ENCODE measurements around the gene TIMM13. TPM values are rescaled to one million over a fixed set of nuclear protein-coding genes. Genes with fewer than 3 reads are reported as not detected.

The TIMM13 gene
- polyA plus RNA-seq, 1 donor, result 90.5 TPM

- DNase-seq (ENCODE audit: low read depth), result no peak
These were observed 27.8 kb upstream of the TIMM13 start for GRCh38 chr19:2454962-2455850.

GRCh38 chr19:2454199-2454961 is 27.0 kb upstream of the TIMM13 start:
- no peak for DNase-seq (ENCODE audit: low read depth)

- DNase-seq (ENCODE audit: low read depth), result no peak
These were observed 26.1 kb upstream of the TIMM13 start for GRCh38 chr19:2453431-2454025.

GRCh38 chr19:2451741-2452140 is 24.4 kb upstream of the TIMM13 start:
- no peak for DNase-seq (ENCODE audit: low read depth)

GRCh38 chr19:2451138-2451537 is 23.8 kb upstream of the TIMM13 start:
- no peak for DNase-seq (ENCODE audit: low read depth)

GRCh38 chr19:2449019-2449418 is 21.6 kb upstream of the TIMM13 start:
- DNase-seq (ENCODE audit: low read depth), result no peak

GRCh38 chr19:2446381-2446780 is 19.0 kb upstream of the TIMM13 start:
- DNase-seq (ENCODE audit: low read depth), result no peak

GRCh38 chr19:2444251-2445002 is 17.0 kb upstream of the TIMM13 start:
- DNase-seq (ENCODE audit: low read depth), result no peak

- no peak for DNase-seq (ENCODE audit: low read depth)
These were observed 16.4 kb upstream of the TIMM13 start for GRCh38 chr19:2443785-2444182.

- no peak for DNase-seq (ENCODE audit: low read depth)
These were observed 15.9 kb upstream of the TIMM13 start for GRCh38 chr19:2443116-2443784.

- DNase-seq (ENCODE audit: low read depth), result no peak
These were observed 13.8 kb upstream of the TIMM13 start for GRCh38 chr19:2441096-2441752.

GRCh38 chr19:2440515-2440914 is 13.1 kb upstream of the TIMM13 start:
- DNase-seq (ENCODE audit: low read depth), result no peak

- no peak for DNase-seq (ENCODE audit: low read depth)
These were observed 10.8 kb upstream of the TIMM13 start for GRCh38 chr19:2438178-2438577.

GRCh38 chr19:2436926-2437325 is 9.5 kb upstream of the TIMM13 start:
- DNase-seq (ENCODE audit: low read depth), result no peak

GRCh38 chr19:2436384-2436783 is 9.0 kb upstream of the TIMM13 start:
- DNase-seq (ENCODE audit: low read depth), result no peak

- DNase-seq (ENCODE audit: low read depth), result no peak
These were observed 7.4 kb upstream of the TIMM13 start for GRCh38 chr19:2434721-2435265.

- DNase-seq (ENCODE audit: low read depth), result no peak
These were observed 6.9 kb upstream of the TIMM13 start for GRCh38 chr19:2434267-2434666.

GRCh38 chr19:2433854-2434253 is 6.5 kb upstream of the TIMM13 start:
- DNase-seq (ENCODE audit: low read depth), result no peak

GRCh38 chr19:2432131-2432848 is 4.9 kb upstream of the TIMM13 start:
- DNase-seq (ENCODE audit: low read depth), result no peak

Data from forelimb muscle (tissue), 1 donor.